Suprapubic skin (tissue), 4 donors: ENCODE measurements around the gene RNF17. TPM values are rescaled to one million over a fixed set of nuclear protein-coding genes. Genes with fewer than 3 reads are reported as not detected.
A peak's percentile ranks its signal among the peaks of the same experiment; 100 is the strongest.

ENCODE experiments used
- DNase-seq, 2 donors: peaks; one replicate each; pipeline ENCODE4 v3.0.0-alpha.2; 2019; ENCODE audit warnings: low spot score in 2 of 2
- H3K27ac ChIP-seq: fragments of 200-600 bp; sonication (generic); one replicate; pipeline ENCODE4 v1.5.1; 2019
- H3K27me3 ChIP-seq: fragments of 200-600 bp; sonication (generic); one replicate; pipeline ENCODE4 v1.5.1; 2019
- H3K36me3 ChIP-seq: fragments of 200-600 bp; sonication (generic); one replicate; pipeline ENCODE4 v1.5.1; 2019
- H3K4me1 ChIP-seq: fragments of 200-600 bp; sonication (generic); one replicate; pipeline ENCODE4 v1.5.1; 2019
- H3K4me3 ChIP-seq: fragments of 200-600 bp; sonication (generic); one replicate; pipeline ENCODE4 v1.5.1; 2019; ENCODE audit warnings: mild to moderate bottlenecking
- H3K9me3 ChIP-seq: fragments of 200-600 bp; sonication (generic); one replicate; pipeline ENCODE4 v1.5.1; 2019
- CTCF ChIP-seq, 2 donors: fragments of 200-600 bp in 1 of 2; fragments of 450-650 bp in 1 of 2; sonication (generic) in 1 of 2; IDR thresholded peaks; one replicate each; pipeline ENCODE4 v1.5.1; 2016 to 2019; ENCODE audit warnings: antibody characterized with exemption in 2 of 2, mild to moderate bottlenecking in 1 of 2, moderate library complexity in 1 of 2
- EP300 ChIP-seq: sonication (generic); formaldehyde crosslinking; IDR thresholded peaks from one replicate; pipeline ENCODE4 v1.6.1; 2017; ENCODE audit warnings: antibody characterized with exemption
- POLR2A ChIP-seq, 2 donors: fragments of 450-650 bp; IDR thresholded peaks; one replicate each; pipeline ENCODE4 v1.6.1; 2017; ENCODE audit warnings: antibody characterized with exemption in 2 of 2, mild to moderate bottlenecking in 2 of 2, moderate library complexity in 2 of 2
- POLR2AphosphoS5 ChIP-seq, 3 donors: sonication (generic); formaldehyde crosslinking; IDR thresholded peaks; one replicate each; pipeline ENCODE4 v1.6.1; 2017; ENCODE audit warnings: antibody characterized with exemption in 3 of 3
- WGBS: methylation state at CpG from one replicate; pipeline ENCODE4 v1.1.5; 2018; 5-methylcytosine and 5-hydroxymethylcytosine counted together
- total RNA-seq, 4 donors: library from RNA; depleted of rRNA; stranded (reverse); fragments of >200 nt; gene quantifications; one replicate each; pipeline ENCODE4 v1.1.0, GENCODE V29; 2016

RNF17 gene
- total RNA-seq, 4 donors from 2014 or later: not detected

DNA sequence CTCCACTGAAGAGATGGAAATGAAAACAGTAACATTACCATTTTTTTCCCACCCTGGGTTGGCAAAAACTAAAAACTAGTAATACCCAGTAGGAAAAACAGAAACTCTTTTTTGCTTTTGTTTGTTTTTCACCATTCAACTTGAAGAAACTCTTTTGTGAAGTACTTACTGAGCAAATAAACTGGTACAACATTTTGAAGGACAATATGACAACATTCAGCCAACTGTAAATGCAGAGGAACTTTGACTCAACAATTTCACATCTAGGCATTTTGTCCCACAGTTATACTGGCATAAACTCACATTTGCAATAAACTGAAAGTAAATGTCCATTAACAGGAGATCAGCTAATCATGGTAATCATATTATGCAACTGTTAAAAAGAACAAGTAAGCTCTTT, 152.5 kb downstream of the RNF17 start:
- H3K27me3 ChIP-seq: no peaks in the 10 kb centered on the region
- no peaks in the 10 kb centered on the region for H3K9me3 ChIP-seq
- no peak for DNase-seq
- TF ChIP-seq POLR2AphosphoS5 (IDR thresholded peaks at IDR 0.05): no peak
- TF ChIP-seq EP300: no peak
- TF ChIP-seq POLR2A (IDR thresholded peaks at IDR 0.05): no peak
- TF ChIP-seq CTCF (IDR thresholded peaks at IDR 0.05): no peak
- peaks cover 1% of the 10 kb centered on the region for H3K36me3 ChIP-seq
- H3K4me3 ChIP-seq: no peak overlapping the region
- no peak overlapping the region for H3K27ac ChIP-seq
- no peaks in the 10 kb centered on the region for H3K4me1 ChIP-seq

GRCh38 chr13:24921003-24921402, 157.0 kb downstream of the RNF17 start:
- no peaks in the 10 kb centered on the region for H3K36me3 ChIP-seq
- H3K27ac ChIP-seq: no peak overlapping the region
- WGBS: 93% methylated on average over 6 of the region's 6 CpGs
- H3K4me1 ChIP-seq: peaks cover 10% of the 10 kb centered on the region
- no peak for DNase-seq
- no peaks in the 10 kb centered on the region for H3K27me3 ChIP-seq
- no peak overlapping the region for H3K4me3 ChIP-seq
- H3K9me3 ChIP-seq: no peaks in the 10 kb centered on the region
- TF ChIP-seq POLR2A (IDR thresholded peaks at IDR 0.05) (no peak), EP300 (no peak), CTCF (IDR thresholded peaks at IDR 0.05) (no peak), POLR2AphosphoS5 (IDR thresholded peaks at IDR 0.05) (no peak)

DNA sequence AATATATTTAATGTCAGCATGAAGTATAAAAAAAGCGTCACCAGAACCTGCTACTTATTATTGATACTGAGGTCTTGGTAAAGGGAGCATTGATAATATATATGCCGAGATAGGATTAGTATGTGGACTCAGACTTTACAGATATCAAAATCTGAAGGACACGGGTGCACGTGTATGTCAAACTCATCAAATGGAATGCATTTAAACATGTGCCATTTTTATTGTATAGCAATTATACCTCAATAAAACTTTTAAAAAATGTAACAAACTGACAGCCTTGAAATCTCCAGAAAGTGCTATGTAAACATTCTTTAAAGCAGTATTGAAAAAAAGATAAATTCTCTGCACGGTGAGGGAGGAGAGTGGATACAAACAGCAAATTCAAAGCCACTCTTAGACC, 157.9 kb downstream of the RNF17 start:
- no peak overlapping the region for H3K27ac ChIP-seq
- TF ChIP-seq POLR2AphosphoS5 (IDR thresholded peaks at IDR 0.05): no peak
- no peak for TF ChIP-seq EP300
- TF ChIP-seq POLR2A (IDR thresholded peaks at IDR 0.05): no peak
- TF ChIP-seq CTCF (IDR thresholded peaks at IDR 0.05): no peak
- no peaks in the 10 kb centered on the region for H3K36me3 ChIP-seq
- H3K4me3 ChIP-seq: peak overlapping the region; percentile 82
- WGBS: 33% methylated on average over 5 of the region's 5 CpGs
- no peak for DNase-seq
- H3K4me1 ChIP-seq: peaks cover 10% of the 10 kb centered on the region
- H3K27me3 ChIP-seq: no peaks in the 10 kb centered on the region
- H3K9me3 ChIP-seq: no peaks in the 10 kb centered on the region

GRCh38 chr13:24922387-24922744, 158.4 kb downstream of the RNF17 start:
- WGBS: 0% methylated on average over 9 of the region's 34 CpGs
- H3K27me3 ChIP-seq: no peaks in the 10 kb centered on the region
- peak overlapping the region; percentile 28 for H3K27ac ChIP-seq
- H3K36me3 ChIP-seq: no peaks in the 10 kb centered on the region
- H3K4me3 ChIP-seq: peak overlapping the region; percentile 82
- peaks cover 10% of the 10 kb centered on the region for H3K4me1 ChIP-seq
- TF ChIP-seq EP300 (no peak), POLR2A (IDR thresholded peaks at IDR 0.05) (no peak), CTCF (IDR thresholded peaks at IDR 0.05) (no peak)
- H3K9me3 ChIP-seq: no peaks in the 10 kb centered on the region
- no peak for DNase-seq

- Histone ChIP-seq H3K9me3 (no peaks in the 10 kb centered on the region), H3K4me1 (peaks cover 10% of the 10 kb centered on the region), H3K4me3 (peak overlapping the region; percentile 82), H3K27ac (peak overlapping the region; percentile 93), H3K36me3 (no peaks in the 10 kb centered on the region), H3K27me3 (no peaks in the 10 kb centered on the region)
- peak; percentile 97 for DNase-seq
- TF ChIP-seq POLR2AphosphoS5 (IDR thresholded peaks at IDR 0.05) (peak in 2 of 3 donors; percentile 51 to 55), POLR2A (IDR thresholded peaks at IDR 0.05) (peak; percentile 28 to 53), CTCF (IDR thresholded peaks at IDR 0.05) (no peak), EP300 (no peak)
- under 1% methylated on average over 58 of the region's 60 CpGs for WGBS
These were observed 159.0 kb downstream of the RNF17 start for GRCh38 chr13:24922745-24923591.
